Measurements from ENCODE around the gene ASXL3.

DNA sequence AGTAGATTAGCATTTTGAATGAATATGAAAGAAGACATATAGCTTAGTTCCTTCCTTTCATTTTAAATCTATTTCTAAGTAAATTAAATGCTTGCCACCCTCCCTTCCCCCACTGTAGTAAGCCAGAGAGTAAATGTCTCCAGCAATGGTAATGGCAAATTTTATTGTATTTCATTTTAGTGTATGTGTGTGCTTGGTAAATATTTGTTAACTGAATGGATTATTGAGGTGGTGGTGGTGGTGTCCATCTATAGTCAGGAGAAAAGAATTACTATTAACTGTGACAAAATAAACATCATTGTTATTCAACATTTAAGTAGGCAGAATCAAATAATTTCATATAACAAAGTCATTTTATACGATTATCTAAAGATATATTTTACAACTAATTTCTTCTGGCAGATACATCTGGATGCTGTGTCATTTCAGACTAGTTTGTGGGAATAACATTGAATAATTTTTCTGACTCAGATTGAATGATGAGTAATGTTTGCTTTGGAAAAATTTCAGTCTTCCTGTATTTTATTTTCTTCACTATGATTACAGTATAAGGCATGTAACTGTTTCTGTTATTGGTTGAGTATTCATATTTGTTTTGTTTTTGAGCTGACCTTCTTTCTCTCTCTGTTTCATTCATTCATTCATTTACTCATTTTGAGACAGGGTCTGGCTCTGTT, 18.3 kb downstream of the ASXL3 start:
- no peak for TF ChIP-seq EZH2phosphoT487 (conservative IDR thresholded peaks at IDR 0.05; ENCODE audit: low read length)
- TF ChIP-seq, protein P1, sequence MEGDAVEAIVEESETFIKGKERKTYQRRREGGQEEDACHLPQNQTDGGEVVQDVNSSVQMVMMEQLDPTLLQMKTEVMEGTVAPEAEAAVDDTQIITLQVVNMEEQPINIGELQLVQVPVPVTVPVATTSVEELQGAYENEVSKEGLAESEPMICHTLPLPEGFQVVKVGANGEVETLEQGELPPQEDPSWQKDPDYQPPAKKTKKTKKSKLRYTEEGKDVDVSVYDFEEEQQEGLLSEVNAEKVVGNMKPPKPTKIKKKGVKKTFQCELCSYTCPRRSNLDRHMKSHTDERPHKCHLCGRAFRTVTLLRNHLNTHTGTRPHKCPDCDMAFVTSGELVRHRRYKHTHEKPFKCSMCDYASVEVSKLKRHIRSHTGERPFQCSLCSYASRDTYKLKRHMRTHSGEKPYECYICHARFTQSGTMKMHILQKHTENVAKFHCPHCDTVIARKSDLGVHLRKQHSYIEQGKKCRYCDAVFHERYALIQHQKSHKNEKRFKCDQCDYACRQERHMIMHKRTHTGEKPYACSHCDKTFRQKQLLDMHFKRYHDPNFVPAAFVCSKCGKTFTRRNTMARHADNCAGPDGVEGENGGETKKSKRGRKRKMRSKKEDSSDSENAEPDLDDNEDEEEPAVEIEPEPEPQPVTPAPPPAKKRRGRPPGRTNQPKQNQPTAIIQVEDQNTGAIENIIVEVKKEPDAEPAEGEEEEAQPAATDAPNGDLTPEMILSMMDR (IDR thresholded peaks at IDR 0.05; ENCODE audit: insufficient read depth, low read length, poor library complexity, severe bottlenecking), result no peak
